Measurements from ENCODE around the gene VWA3A.

DNA sequence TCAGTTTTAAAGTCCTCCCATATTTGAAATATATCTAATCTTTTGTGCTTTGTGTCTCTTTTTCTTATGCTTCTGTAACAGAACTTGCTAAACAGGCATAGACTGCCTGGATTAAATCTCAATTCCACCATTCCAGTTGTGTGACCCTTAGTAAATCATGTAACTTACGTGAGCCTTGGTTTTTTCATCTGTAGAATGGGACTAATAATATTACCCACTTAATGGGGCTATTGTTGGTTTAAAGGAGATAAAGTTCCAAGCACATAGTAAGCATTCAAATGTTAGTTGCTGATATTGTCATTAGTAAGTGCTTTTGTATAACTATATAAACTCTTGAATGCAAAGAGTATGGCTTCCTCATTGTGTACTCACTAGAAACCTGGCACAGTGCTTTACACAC lies 5.9 kb upstream of the VWA3A start:
- TF ChIP-seq, protein P1, sequence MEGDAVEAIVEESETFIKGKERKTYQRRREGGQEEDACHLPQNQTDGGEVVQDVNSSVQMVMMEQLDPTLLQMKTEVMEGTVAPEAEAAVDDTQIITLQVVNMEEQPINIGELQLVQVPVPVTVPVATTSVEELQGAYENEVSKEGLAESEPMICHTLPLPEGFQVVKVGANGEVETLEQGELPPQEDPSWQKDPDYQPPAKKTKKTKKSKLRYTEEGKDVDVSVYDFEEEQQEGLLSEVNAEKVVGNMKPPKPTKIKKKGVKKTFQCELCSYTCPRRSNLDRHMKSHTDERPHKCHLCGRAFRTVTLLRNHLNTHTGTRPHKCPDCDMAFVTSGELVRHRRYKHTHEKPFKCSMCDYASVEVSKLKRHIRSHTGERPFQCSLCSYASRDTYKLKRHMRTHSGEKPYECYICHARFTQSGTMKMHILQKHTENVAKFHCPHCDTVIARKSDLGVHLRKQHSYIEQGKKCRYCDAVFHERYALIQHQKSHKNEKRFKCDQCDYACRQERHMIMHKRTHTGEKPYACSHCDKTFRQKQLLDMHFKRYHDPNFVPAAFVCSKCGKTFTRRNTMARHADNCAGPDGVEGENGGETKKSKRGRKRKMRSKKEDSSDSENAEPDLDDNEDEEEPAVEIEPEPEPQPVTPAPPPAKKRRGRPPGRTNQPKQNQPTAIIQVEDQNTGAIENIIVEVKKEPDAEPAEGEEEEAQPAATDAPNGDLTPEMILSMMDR (IDR thresholded peaks at IDR 0.05; ENCODE audit: low read depth, low read length, poor library complexity, severe bottlenecking) = no peak
- no peak for TF ChIP-seq EZH2phosphoT487 (IDR thresholded peaks at IDR 0.05; ENCODE audit: borderline replicate concordance, low read length)

Measured in DOHH2 (cell line).